RPMI7951 (cell line): ENCODE measurements around the gene HLA-B. TPM values are rescaled to one million over a fixed set of nuclear protein-coding genes. Genes with fewer than 3 reads are reported as not detected.
"Not testable (repeated sequence)": the region's sequence is repeated elsewhere in the genome, so short reads cannot be mapped to it uniquely, and the experiment has no call there.

Experiments used
- DNase-seq: peaks from one replicate; pipeline ENCODE4 v3.0.0-alpha.2; 2012; ENCODE audit warnings: low read depth
- total RNA-seq: library from RNA; depleted of rRNA; stranded (reverse); fragments of >200 nt; shearing (Covaris generic); gene quantifications from 2 replicates; pipeline ENCODE4 v1.2.3, GENCODE V29; 2014

Gene HLA-B
- total RNA-seq, 1 experiment from 2014 or later, result 1,408 TPM

GRCh38 chr6:31385041-31385440 is 28.1 kb upstream of the HLA-B start:
- DNase-seq, result no peak

GRCh38 chr6:31383149-31383548 is 26.2 kb upstream of the HLA-B start:
- DNase-seq, result peak; percentile 32

- no peak for DNase-seq
Observed at GRCh38 chr6:31381666-31382065, 24.7 kb upstream of the HLA-B start.

- DNase-seq, result peak; percentile 32
Observed at GRCh38 chr6:31379850-31380249, 22.9 kb upstream of the HLA-B start.

- DNase-seq, result no peak
Observed at GRCh38 chr6:31378721-31379103, 21.7 kb upstream of the HLA-B start.

- no peak for DNase-seq
Observed at GRCh38 chr6:31378062-31378720, 21.2 kb upstream of the HLA-B start.

- no peak for DNase-seq
Observed at GRCh38 chr6:31377029-31377428, 20.1 kb upstream of the HLA-B start.

- DNase-seq, result no peak
Observed at GRCh38 chr6:31375699-31376098, 18.7 kb upstream of the HLA-B start.

- DNase-seq, result not testable (repeated sequence)
Observed at GRCh38 chr6:31374118-31374517, 17.1 kb upstream of the HLA-B start.

- no peak for DNase-seq
Observed at GRCh38 chr6:31368461-31368860, 11.5 kb upstream of the HLA-B start.

- peak; percentile 85 for DNase-seq
Observed at GRCh38 chr6:31366693-31367470, 9.9 kb upstream of the HLA-B start.

- no peak for DNase-seq
Observed at GRCh38 chr6:31365864-31366263, 8.9 kb upstream of the HLA-B start.

- no peak for DNase-seq
Observed at GRCh38 chr6:31363811-31364210, 6.8 kb upstream of the HLA-B start.

GRCh38 chr6:31362751-31363150 is 5.8 kb upstream of the HLA-B start:
- DNase-seq, result no peak

GRCh38 chr6:31359581-31359980 is 2.6 kb upstream of the HLA-B start:
- no peak for DNase-seq

GRCh38 chr6:31358302-31358701 is 1.3 kb upstream of the HLA-B start:
- no peak for DNase-seq

- DNase-seq, result no peak
Observed at GRCh38 chr6:31357886-31358285, 907 bp upstream of the HLA-B start.

GRCh38 chr6:31356216-31356945 is 598 bp downstream of the HLA-B start:
- peak; percentile 36 for DNase-seq

GRCh38 chr6:31355583-31355948 is 1.4 kb downstream of the HLA-B start:
- no peak for DNase-seq

- DNase-seq, result no peak
Observed at GRCh38 chr6:31354864-31355582, 2.0 kb downstream of the HLA-B start.

GRCh38 chr6:31354158-31354863 is 2.7 kb downstream of the HLA-B start:
- no peak for DNase-seq
